HK-2 (cell line): ENCODE results near the gene RAB17.
"Not testable (repeated sequence)": the region's sequence is repeated elsewhere in the genome, so short reads cannot be mapped to it uniquely, and the experiment has no call there.

ENCODE experiments used
- DNase-seq: peaks from one replicate; pipeline ENCODE4 v3.0.0-alpha.2; 2018; ENCODE audit not compliant: unreplicated experiment

Gene RAB17

DNA sequence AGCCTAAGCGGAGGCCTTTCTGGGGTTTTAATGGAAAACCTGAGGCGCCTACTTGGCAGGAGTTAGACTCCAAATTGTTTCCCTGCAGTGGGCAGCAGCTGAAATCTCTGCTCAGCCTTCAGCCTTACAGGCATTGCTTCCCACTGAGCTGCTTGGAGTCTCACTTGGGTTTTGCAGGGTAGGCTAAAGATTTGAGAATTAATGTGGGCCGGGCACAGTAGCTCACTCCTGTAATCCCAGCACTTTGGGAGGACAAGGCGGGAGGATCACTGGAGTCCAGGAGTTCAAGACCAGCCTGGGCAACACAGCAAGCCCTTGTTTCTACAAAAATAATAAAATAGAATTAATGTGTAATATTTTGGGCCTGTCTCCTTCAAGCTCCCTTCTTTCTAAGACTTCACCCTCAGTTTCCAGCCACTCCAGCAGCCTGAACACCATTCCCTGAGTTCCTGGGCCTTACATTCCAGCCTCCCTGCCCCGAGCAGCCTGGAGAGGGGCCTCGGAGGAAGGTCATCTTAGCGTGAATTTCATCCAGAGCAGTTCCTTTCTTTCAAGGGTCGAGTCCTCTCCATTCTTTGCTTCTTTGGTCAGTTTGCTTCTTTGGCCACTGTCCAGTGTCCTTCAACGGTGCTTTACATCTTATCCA lies 9.1 kb upstream of the RAB17 start:
- DNase-seq = no peak

DNA sequence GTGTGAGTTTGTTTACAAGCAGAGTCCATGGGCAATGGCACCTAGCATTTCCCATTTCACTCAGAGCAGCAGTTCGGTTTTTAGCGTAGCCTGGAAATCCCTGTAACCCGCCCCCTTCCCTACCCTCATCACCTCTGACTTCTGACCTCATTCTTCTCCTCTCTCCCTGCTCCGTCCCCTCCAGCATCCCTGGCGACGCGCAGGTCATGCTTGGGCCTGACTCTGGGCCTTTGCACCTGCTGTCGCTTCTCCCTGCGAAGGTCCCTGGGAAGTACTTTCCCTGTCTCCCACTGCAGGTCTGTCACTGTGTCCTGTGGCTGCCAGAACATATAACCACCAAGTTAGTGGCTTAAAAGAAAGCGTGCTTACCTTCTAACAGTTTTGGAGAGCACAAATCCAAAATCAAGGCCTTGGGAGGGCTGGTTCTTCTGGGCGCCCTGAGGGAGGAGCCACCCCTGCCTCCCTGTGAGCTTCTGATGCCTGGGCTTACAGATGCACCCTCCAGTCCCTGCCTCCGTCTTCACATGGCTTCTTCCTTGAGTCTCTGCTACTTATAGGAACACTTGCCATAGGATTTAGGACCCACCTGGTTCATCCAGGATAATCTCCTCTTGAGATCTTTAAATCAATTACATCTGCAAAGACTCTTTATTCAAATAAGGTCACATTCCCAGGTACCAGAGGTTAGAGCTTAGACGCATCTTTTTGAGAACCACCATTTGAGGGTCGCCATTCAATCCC lies 8.1 kb upstream of the RAB17 start:
- DNase-seq = no peak

DNA sequence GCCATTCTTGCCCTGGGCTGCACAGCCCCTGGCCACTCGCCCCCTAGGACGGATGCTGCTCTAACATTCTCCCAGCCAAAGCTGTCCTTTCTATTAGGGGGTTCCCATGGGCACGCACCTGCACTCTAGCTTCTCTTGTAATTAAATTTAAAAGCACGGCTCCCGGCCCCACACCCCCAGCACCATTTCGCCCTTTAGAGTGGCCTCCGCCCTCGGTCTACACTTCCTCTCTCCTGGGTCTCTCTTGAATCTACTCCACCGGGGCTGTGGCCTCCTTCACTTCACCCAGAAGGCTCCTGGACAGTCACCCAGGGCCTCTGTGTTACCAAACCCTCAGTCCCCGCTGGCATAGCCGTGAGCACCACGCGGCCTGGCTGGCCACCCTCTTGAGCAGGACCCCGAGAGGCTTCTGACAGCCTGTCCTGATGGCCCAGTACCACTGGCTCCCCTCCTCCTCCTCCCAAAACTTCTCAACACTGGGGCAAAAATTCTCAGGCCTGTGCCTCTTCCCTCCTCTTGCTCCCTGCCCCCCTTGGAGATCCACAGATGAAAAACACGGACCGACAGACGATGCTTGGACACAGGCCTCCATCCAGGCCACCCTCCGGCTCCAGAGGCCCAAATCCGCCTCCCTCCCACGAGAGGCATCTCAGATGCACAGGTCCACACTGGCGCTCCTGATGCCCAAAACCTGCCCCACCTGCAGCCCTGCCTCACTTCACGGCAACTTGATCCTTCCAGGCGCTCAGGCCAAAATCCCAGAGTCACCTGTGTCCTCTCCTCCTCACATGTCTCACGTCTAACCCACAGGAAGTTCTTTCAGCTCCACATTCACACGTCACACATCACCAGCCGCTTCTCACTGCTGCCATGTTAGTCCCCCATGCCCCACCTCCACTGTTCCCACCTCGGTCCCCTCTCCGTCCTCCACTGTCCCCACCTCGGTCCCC lies 6.9 kb upstream of the RAB17 start:
- no peak for DNase-seq

GRCh38 chr2:237596520-237597195 lies 6.1 kb upstream of the RAB17 start:
- DNase-seq = no peak

GRCh38 chr2:237595829-237596519 lies 5.4 kb upstream of the RAB17 start:
- not testable (repeated sequence) for DNase-seq

- DNase-seq = no peak
Observed at GRCh38 chr2:237594514-237594871, 4.0 kb upstream of the RAB17 start.

DNA sequence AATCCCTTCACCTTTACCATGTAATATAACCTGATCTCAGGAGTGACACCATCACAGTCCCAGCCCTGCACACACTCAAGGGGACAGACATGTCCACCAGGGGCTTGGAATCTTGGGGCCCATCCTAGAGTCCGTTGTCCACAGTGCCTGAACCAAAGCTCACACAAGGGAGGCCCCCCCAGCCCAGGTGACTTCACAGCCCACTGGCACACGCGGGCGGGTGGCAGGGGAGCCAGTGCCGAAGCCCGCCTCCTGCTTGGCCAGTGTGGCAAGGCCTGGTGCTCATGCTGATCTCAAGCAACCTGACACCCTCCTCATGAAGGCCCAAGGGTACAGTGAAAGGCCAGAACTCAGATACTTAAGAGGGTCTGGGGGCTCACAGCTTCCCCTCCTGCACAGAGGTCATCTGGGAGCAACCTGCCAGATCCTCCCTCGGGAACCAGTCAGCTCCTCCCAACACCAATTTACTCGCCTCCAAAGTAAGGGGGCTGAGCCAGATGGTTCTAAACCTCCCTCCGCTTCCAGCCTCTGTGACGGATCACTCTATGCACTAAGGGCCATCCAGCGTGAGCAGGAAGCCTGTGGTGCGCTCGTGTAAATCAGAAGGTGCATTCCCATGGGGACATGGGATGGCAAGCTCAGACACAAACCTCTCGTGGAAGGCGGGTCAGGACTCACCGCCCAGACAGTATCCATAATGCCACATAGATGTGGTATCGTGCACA lies 3.2 kb upstream of the RAB17 start:
- no peak for DNase-seq

DNA sequence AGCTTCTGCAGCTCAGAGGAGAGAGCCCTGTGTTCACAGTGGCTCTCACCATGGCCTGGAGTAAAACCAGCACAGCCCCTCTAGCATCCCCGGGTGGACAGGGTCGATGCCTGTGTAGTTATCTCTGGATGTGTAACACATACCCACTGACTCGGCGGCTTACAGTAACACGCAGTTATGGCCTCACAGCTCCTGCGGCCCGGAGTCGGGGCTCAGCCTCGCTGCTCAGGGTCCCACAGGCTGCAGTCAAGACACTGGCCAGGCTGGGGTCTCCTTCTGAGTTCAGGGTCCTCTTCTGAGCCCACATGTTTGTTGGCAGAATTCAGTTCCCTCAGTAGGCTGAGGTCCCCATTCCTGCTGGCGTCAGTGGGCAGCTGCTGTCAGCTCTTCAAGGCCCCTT lies 2.5 kb upstream of the RAB17 start:
- DNase-seq = no peak

- no peak for DNase-seq
Observed at GRCh38 chr2:237592425-237592980, 2.0 kb upstream of the RAB17 start.

DNA sequence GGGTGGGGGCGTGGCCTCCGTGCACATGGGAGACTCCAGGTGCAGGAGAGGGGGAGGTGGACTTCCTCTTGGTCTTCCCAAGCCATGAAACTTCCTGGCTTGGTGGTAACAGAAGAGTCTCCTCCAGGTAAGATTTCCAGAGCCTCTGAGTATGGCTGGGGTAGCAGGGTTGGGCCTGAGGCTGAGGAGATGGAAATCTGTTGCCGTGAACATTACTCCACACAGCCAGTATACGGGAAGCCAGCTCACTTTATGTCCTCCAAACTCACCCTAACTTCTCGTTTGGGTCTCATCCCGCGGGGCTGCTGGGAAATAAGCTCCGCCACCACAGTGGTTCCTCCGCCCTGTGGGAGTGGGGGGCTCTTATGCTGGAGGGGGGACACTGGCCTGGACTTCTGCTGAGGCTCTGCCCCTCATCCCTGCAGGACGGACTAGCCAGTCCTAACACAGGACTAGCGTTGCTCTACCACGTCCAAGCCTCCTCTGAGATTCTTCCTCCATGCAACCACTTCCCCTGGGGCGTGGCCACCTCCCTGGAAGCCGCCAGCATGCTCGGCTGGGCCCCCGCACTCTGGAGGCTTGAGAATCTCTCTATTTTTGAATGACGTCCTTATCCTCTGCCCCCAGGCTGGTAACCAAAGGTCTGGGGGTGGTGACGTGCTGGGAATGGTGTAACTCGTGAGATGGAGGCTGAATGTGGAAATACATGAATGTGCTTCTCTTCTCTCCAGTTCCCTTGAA lies 777 bp upstream of the RAB17 start:
- no peak for DNase-seq

DNA sequence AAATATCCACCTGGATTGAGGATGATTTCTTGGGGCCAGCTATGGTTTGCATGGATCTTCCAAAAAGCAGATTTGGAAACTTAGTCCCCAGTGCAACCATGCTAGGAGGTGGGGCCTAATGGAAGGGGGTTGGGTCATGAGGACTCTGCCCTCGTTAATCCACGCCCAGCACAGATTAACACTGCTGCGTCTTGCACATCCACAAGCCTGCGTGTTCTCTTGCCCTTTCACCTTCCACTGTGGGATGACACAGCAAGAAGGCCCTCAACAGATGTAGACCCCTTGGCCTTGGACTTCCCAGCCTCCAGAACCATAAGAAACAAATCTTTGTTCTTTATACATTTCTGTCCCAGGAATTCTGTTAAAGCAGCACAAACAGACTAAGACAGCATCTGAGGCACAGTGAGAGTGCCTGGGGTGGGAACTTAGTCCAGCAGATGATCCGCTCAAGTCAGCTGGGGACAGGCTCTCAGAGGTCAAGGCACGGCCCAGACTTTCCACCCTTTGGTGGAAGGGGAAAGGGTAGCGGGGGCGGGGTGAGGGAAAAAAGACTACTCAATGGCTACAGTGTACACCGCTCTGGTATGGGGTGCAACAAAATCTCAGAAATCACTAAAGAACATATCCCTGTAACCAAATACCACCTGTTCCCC lies 2.4 kb downstream of the RAB17 start:
- DNase-seq = no peak

DNA sequence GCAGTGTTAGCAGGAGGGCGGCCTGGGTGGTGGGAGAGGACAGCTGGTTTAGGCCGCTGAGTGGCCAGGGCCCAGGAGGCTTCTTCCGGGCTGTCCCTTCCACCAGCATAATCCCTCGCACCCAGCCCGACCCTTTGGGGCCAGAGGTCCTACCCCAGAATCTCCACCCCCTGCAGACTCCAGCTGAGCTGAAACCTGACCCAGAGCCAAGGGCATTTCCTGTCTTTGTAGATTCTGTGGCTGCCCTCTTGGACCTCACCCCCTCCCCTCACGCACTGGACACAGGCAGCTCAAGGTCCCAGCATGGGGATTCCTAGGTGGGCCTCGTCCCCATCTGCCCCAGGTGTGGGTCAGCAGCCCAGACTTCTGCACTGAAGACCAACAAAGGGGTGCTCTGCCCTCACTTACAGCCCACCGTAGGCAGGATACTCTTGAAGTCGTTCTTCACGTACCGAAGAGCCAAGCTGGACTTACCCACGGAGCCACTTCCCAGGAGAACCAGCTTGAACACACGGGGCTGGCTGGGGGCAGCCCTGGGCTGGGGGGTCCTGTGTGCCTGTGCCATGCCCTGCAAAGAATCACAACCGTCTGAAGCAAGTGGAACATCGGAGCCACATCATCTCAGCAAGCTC lies 4.8 kb downstream of the RAB17 start:
- DNase-seq = no peak

DNA sequence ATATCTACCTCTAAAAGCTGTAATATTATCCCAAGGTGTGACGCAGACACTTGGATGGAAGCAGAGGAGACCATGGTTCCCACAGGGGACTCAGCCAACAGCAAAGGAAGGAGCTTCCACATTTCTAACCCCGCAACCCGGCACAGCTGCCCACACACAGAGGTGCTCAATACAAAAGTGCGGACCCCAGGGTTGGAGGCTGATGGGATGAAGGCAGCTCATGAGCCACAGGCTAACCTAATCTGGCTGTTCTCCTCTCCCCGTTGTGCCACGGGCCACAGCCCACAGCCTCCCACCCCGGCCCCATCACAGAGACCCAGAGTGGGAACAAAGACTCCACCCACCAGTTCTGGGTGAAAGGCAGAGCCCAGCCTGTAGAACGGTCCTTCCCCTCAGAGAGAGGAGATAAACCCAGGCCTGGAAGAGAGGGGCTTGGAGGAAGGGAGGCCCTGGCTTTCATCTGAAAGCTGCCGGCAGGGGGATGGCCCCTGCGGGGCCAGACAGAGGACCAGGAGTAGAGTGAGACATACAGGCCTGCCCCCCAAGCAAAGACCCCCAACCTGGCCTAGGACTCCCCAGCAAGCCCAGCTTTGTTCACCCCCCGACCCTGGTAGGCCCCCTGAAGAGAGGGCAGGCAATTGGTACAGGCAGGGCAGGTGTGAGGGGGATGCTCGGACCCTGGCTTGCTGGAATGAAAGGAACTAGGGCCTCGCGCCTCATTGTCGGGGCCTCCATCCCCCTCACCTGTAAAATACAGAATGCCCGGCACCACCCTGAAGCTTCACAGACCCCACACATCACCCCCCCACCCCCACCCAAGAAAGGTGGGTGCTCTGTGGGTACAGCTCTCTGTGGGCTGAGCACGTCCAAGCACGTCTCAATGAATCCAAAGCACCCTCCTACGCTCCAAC lies 6.9 kb downstream of the RAB17 start:
- DNase-seq = no peak

GRCh38 chr2:237581751-237582746 lies 8.5 kb downstream of the RAB17 start:
- no peak for DNase-seq

- no peak for DNase-seq
Observed at GRCh38 chr2:237581326-237581725, 9.2 kb downstream of the RAB17 start.
